HepG2 (cell line): ENCODE results near the gene RNF208. TPM values are rescaled to one million over a fixed set of nuclear protein-coding genes. Genes with fewer than 3 reads are reported as not detected.

ENCODE experiments used
- ARID3A ChIP-seq: IDR thresholded peaks from 2 replicates; pipeline ENCODE4 v1.6.1; 2012; ENCODE audit warnings: low read depth, low read length, improper control_type of control experiment
- DDIT3 ChIP-seq: sonication (generic); formaldehyde crosslinking; IDR thresholded peaks from 2 replicates; pipeline ENCODE4 v1.4.0; 2020; ENCODE audit warnings: mild to moderate bottlenecking, missing genetic modification reagents
- EED ChIP-seq: sonication (generic); formaldehyde crosslinking; IDR thresholded peaks from 2 replicates; pipeline ENCODE4 v1.5.0; 2020; ENCODE audit warnings: mild to moderate bottlenecking, missing genetic modification reagents
- FOXC1 ChIP-seq: sonication (generic); formaldehyde crosslinking; IDR thresholded peaks from 2 replicates; pipeline ENCODE4 v1.8.0; 2022; ENCODE audit warnings: mild to moderate bottlenecking, missing genetic modification reagents, borderline replicate concordance
- IKZF5 ChIP-seq: IDR thresholded peaks from 2 replicates; pipeline ENCODE4 v1.6.1; 2018; ENCODE audit warnings: missing genetic modification reagents, mild to moderate bottlenecking, missing compliant biosample characterization
- MTA1 ChIP-seq: sonication (generic); formaldehyde crosslinking; IDR thresholded peaks from 2 replicates; pipeline ENCODE4 v1.4.0; 2020; ENCODE audit warnings: missing genetic modification reagents, mild to moderate bottlenecking, borderline replicate concordance
- NCOR1 ChIP-seq: fragments of 200-600 bp; sonication (generic); IDR thresholded peaks from 2 replicates; pipeline ENCODE4 v1.7.0; 2017; ENCODE audit warnings: antibody characterized with exemption, low read length, borderline replicate concordance
- NFATC3 ChIP-seq: sonication (generic); formaldehyde crosslinking; IDR thresholded peaks from 2 replicates; pipeline ENCODE4 v1.5.1; 2020; ENCODE audit warnings: mild to moderate bottlenecking, missing genetic modification reagents
- RBM39 ChIP-seq: fragments of 200-400 bp; formaldehyde crosslinking; IDR thresholded peaks from one replicate; pipeline ENCODE4 v1.6.1; 2018; ENCODE audit warnings: antibody characterized with exemption, mild to moderate bottlenecking, low read depth, low read length; ENCODE audit not compliant: poor library complexity, severe bottlenecking
- SNAPC2 ChIP-seq: sonication (generic); formaldehyde crosslinking; IDR thresholded peaks from 2 replicates; pipeline ENCODE4 v1.8.1; 2022; ENCODE audit warnings: mild to moderate bottlenecking, missing genetic modification reagents
- TRAFD1 ChIP-seq: sonication (generic); formaldehyde crosslinking; IDR thresholded peaks from 2 replicates; pipeline ENCODE4 v1.5.1; 2020; ENCODE audit warnings: missing genetic modification reagents, mild to moderate bottlenecking, borderline replicate concordance
- ZMYM2 ChIP-seq: sonication (generic); formaldehyde crosslinking; IDR thresholded peaks from 2 replicates; pipeline ENCODE4 v1.8.0; 2022; ENCODE audit warnings: mild to moderate bottlenecking, missing genetic modification reagents
- ZNF496 ChIP-seq: sonication (generic); formaldehyde crosslinking; IDR thresholded peaks from 2 replicates; pipeline ENCODE4 v1.8.1; 2023; ENCODE audit warnings: mild to moderate bottlenecking, moderate library complexity, missing genetic modification reagents; ENCODE audit not compliant: insufficient replicate concordance
- ZNF558 ChIP-seq: sonication (generic); formaldehyde crosslinking; IDR thresholded peaks from 2 replicates; pipeline ENCODE4 v1.9.0; 2022; ENCODE audit warnings: mild to moderate bottlenecking, missing genetic modification reagents, borderline replicate concordance
- ZNF616 ChIP-seq: sonication (generic); formaldehyde crosslinking; IDR thresholded peaks from 2 replicates; pipeline ENCODE4 v1.5.0; 2020; ENCODE audit warnings: low read depth, mild to moderate bottlenecking, missing genetic modification reagents
- ZNF713 ChIP-seq: sonication (generic); formaldehyde crosslinking; IDR thresholded peaks from 2 replicates; pipeline ENCODE4 v1.4.0; 2020; ENCODE audit warnings: mild to moderate bottlenecking, missing genetic modification reagents
- ZNF770 ChIP-seq: sonication (generic); formaldehyde crosslinking; IDR thresholded peaks from 2 replicates; pipeline ENCODE4 v1.5.0; 2020; ENCODE audit warnings: mild to moderate bottlenecking, missing genetic modification reagents
- ZNF781 ChIP-seq: sonication (generic); formaldehyde crosslinking; IDR thresholded peaks from 2 replicates; pipeline ENCODE4 v1.5.1; 2020; ENCODE audit warnings: borderline replicate concordance, mild to moderate bottlenecking, missing genetic modification reagents; ENCODE audit errors: not compliant biosample characterization
- polyA plus RNA-seq, 8 experiments: library from polyadenylated mRNA; depleted of rRNA in 3 of 8; stranded (reverse) in 7 of 8; unstranded in 1 of 8; fragments of >200 nt; fragmentation: Illumina TruSeq in 4 of 8; extraction: Trizol in 4 of 8; gene quantifications; 2 replicates each; pipeline versions ENCODE4 v1.2.1 to v1.2.3, GENCODE V29; 2011 to 2016; ENCODE audit warnings: low read depth in 4 of 8, missing spikeins in 1 of 8, mixed read lengths in 1 of 8; ENCODE audit not compliant: insufficient read depth in 1 of 8
- total RNA-seq, 5 experiments: library from RNA; depleted of rRNA; stranded (reverse); fragments of >200 nt; fragmentation: Illumina TruSeq; extraction: Trizol; gene quantifications; 2 replicates each; pipeline ENCODE4 v1.2.3, GENCODE V29; 2016; ENCODE audit warnings: low read depth in 1 of 5
- TF ChIP-seq, protein P1 (sequence below): sonication (generic); formaldehyde crosslinking; IDR thresholded peaks from 2 replicates; pipeline ENCODE4 v1.4.0; 2020; ENCODE audit warnings: missing genetic modification reagents

Gene RNF208
- total and polyA plus RNA-seq, 2 of the 13 experiments (the other 11 are each of a cell fraction or from before 2014, with no cell fraction given) = 1.6 to 2.1 TPM

DNA sequence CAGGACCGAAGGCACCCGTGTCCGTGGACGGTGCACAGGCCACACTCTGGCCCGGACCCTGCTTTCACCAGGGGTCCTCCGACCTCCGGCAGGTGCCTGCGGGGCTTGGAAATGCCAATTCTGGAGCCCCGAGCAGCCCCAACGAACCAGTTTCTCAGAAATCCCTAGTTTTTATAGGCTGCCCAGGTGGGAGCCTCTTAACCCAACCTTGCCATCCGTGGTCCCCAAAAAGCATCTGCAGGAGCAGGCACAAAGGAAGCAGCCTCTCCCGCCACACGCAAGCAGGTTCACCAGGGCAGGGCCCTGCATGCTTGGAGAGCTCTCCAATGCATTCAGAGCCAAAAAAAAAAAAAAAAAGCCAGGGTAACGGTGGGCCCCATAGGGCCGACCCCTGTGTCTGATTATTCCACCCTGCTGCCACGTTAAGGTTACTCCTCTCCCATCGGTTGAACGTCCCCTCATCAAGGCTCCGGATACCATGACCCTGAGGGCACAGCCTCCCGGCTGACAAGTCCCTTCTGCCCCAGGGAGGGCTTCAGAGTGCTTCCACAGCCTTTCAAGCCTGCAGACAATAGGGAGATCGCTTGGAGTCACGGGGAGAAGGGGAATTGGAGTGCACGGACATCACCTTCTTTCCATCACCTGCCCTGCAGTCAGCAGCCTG lies 20.7 kb downstream of the RNF208 start (continued):
- TF ChIP-seq TRAFD1 (CRISPR knock-in tag) (no peak), DDIT3 (no peak), MTA1 (peak; percentile 9; the same call in 1 of the 2 replicates), RBM39 (no peak), ZNF616 (CRISPR knock-in tag) (no peak), FOXC1 (peak; percentile 10; the same call in 1 of the 2 replicates), EED (CRISPR knock-in tag) (0 out of 2 replicates have a peak, but pooled peaks have one; percentile 49), IKZF5 (0 out of 2 replicates have a peak, but pooled peaks have one; percentile 59), NCOR1 (peak; percentile 21; the same call in 1 of the 2 replicates), ZNF713 (CRISPR knock-in tag) (no peak), ZMYM2 (CRISPR knock-in tag) (no peak), NFATC3 (CRISPR knock-in tag) (no peak), SNAPC2 (CRISPR knock-in tag) (no peak), ZNF770 (CRISPR knock-in tag) (no peak), ZNF781 (CRISPR knock-in tag) (peak; percentile 8), ARID3A (no peak), ZNF558 (CRISPR knock-in tag) (no peak), ZNF496 (CRISPR knock-in tag) (no peak)
- TF ChIP-seq, protein P1, sequence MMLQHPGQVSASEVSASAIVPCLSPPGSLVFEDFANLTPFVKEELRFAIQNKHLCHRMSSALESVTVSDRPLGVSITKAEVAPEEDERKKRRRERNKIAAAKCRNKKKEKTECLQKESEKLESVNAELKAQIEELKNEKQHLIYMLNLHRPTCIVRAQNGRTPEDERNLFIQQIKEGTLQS = no peak
